PC-9 (cell line): Measurements from ENCODE around the gene NUP88.

Experiments
- CTCF ChIP-seq: fragments of 200-600 bp; sonication (generic); conservative IDR thresholded peaks from 2 replicates; pipeline ENCODE4 v1.6.1; 2017; ENCODE audit warnings: mixed run types, antibody characterized with exemption, mild to moderate bottlenecking, moderate library complexity
- EZH2 ChIP-seq: fragments of 200-600 bp; sonication (generic); IDR thresholded peaks from 2 replicates; pipeline ENCODE4 v1.8.0; 2017; ENCODE audit warnings: antibody characterized with exemption, low read depth

- TF ChIP-seq CTCF (0 out of 2 replicates have a peak, but pooled peaks have one; percentile 49), EZH2 (no peak)
Observed at GRCh38 chr17:5439446-5439764, 19.9 kb upstream of the NUP88 start.
